ENCODE measurements around the gene CDR2.
A peak's percentile ranks its signal among the peaks of the same experiment; 100 is the strongest.
"Not testable (repeated sequence)": the region's sequence is repeated elsewhere in the genome, so short reads cannot be mapped to it uniquely, and the experiment has no call there.

CDR2 gene

GRCh38 chr16:22353933-22354541 lies 20.4 kb downstream of the CDR2 start:
- FAIRE-seq = peak; percentile 9

DNA sequence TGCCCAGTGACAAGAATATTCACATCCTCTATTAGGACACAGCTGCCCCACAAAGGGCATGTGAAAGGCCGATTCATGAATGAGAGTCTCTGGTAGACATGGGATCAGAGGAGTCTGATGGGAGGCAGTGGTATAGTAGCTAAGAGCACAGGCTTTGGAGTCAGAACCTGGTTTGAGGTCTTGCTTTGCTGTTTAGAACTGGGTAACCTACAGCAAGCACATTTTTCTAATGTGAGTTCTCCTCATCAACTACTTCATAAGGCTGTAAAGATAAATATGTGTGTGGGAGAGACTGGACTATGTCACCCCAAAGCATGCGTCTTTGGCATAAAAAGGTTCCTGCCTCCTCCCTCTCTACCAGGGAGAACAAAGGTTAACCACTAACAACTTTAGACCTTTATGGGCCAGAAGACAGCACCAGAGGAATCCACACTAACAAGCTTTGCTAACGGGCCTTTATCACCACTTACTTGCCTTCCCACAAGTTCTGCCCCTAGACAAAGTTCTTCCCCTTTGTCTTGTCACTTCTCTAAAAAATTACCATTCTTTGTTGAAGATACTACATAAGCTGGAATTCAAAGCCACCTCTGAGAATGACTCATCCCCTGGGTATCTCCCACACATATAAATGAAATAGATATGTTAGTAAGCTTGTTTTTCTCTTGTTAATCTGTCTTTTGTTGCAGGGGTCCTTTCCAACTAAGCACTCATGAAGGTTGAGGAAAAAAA lies 21.1 kb downstream of the CDR2 start:
- DNase-seq (ENCODE audit: extremely low spot score, insufficient read length, low read depth) = no peak

More at GRCh38 chr16:22353933-22354541, 20.4 kb downstream of the CDR2 start:
- DNase-seq (ENCODE audit: extremely low spot score, insufficient read length, low read depth) = no peak

DNA sequence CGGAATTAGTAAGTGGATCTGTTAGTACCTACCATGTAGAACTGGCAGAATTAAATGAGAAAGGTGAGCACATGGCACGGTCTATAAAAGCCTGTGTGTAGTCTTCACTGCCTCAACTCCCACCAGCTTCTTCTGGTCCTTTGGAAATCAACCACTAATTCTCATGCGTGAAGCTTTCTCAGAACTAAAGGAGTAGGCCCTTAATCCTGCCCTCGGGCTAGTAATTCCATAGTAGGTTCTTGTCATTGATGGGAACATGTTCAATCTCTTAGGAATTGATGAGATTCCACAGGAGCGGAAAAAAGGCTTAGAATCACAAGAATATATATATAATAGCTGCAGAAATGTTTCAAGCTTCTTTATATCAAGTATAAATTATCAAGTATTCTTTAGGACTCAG lies 21.7 kb downstream of the CDR2 start:
- no peak for FAIRE-seq

More for the DNA sequence above, 21.1 kb downstream of the CDR2 start:
- FAIRE-seq = peak; percentile 78

GRCh38 chr16:22352140-22352539 lies 22.3 kb downstream of the CDR2 start:
- no peak for FAIRE-seq

More for the DNA sequence above, 21.7 kb downstream of the CDR2 start:
- no peak for DNase-seq (ENCODE audit: extremely low spot score, insufficient read length, low read depth)

DNA sequence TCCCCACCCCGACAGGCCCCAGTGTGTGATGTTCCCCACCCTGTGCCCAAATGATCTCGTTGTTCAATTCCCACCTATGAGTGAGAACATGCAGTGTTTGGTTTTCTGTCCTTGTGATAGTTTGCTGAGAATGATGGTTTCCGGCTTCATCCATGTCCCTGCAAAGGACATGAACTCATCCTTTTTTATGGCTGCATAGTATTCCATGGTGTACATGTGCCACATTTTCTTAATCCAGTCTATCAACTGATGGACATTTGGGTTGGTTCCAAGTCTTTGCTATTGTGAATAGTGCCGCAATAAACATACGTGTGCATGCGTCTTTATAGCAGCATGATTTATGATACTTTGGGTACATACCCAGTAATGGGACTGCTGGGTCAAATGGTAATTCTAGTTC lies 23.4 kb downstream of the CDR2 start:
- not testable (repeated sequence) for FAIRE-seq; DNase-seq (ENCODE audit: extremely low spot score, insufficient read length, low read depth)

More at GRCh38 chr16:22352140-22352539, 22.3 kb downstream of the CDR2 start:
- no peak for DNase-seq (ENCODE audit: extremely low spot score, insufficient read length, low read depth)

GRCh38 chr16:22348291-22348690 lies 26.1 kb downstream of the CDR2 start:
- DNase-seq (ENCODE audit: extremely low spot score, insufficient read length, low read depth) (no peak), FAIRE-seq (no peak)

DNA sequence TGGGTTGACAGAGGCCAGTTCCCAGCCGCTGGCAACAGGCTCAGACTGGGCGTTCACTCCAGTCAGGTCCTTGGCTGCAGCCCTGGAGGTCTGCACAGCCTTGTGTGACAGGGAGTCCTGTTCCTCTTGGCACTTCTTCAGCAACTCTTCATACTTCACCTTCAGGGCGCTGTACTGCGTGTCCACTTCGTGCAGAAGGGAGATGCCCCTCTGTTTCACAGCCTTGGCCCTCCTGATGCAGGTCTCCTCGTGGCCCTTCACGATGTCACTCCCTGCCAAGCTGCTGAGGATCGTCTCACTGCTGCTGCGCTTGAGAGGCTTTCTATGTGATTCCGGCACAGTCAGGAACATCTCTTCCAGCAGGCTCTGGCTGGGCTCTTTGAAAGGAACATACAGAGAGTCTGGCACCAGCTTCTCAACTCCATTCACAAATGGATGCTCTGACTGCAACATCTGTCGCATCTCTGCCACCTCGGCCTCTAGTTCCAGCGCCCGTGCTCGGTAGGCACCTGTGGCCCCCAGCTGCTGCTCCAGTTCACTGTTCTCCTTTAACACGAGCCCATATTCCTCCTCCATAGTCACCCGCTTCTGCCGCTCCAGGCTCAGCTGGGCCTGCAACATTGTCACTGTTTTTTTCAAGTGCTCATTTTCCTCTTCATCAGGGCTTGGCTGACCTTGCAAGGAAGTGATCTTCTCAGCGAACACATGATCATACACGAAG lies 27.2 kb downstream of the CDR2 start:
- DNase-seq (ENCODE audit: extremely low spot score, insufficient read length, low read depth) = no peak
- FAIRE-seq = no peak

DNA sequence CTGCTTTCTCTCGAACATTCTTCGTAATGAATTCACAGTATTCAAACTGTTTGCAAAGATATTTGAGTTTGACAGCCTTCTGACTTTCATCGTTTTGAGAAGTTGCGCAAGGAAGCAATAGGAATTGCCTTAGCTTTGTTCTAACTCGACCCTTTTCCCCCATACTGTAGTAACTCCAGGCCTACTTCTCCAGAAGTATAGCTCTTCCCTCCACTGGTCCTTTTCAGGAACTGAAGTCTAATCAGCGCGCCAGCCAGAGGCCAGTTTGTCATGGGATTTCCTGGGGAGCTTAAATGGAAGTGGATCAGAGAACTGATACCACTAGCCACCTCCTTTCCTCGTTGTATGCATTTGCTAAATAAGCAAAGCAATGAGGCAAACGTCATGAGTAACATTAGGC lies 27.9 kb downstream of the CDR2 start:
- FAIRE-seq (no peak), DNase-seq (ENCODE audit: extremely low spot score, insufficient read length, low read depth) (no peak)

DNA sequence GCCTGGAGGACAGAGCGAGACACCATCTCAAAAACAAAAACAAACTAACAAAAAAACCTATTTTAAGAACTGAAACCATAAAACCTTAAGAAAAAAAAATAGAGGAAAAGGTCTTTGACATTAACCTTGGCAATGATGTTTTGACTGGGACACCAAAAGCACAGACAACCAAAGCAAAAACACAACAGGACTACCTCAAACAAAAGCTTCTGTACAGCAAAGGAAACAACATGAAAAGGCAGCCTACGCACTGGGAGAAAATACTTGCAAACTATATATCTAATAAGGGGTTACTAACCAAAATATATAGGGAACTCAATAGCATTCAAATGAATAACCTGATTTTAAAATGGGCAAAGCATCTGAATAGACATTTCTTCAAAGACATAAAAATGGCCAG lies 32.3 kb downstream of the CDR2 start:
- FAIRE-seq = no peak
- no peak for DNase-seq (ENCODE audit: extremely low spot score, insufficient read length, low read depth)

DNA sequence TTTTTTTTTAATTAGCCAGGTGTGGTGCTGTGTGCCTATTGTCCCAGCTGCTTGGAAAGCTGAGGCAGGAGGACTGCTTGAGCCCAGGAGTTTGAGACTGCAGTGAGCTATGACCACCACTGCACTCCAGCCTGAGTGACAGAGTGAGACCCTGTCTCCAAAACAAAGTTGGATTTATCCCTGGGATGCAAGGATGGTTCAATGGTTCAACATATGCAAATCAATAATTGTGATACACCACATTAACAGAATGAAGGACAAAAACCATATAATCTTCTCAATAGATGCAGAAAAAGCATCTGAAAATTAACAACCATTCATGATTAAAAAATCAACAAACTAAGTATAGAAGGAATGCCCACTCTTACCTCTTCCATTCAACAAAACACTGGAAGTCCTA lies 33.5 kb downstream of the CDR2 start:
- DNase-seq (ENCODE audit: extremely low spot score, insufficient read length, low read depth) (no peak), FAIRE-seq (no peak)

GRCh38 chr16:22337849-22338635 lies 36.4 kb downstream of the CDR2 start:
- no peak for FAIRE-seq
- DNase-seq (ENCODE audit: extremely low spot score, insufficient read length, low read depth) = no peak

GRCh38 chr16:22337045-22337444 lies 37.4 kb downstream of the CDR2 start:
- DNase-seq (ENCODE audit: extremely low spot score, insufficient read length, low read depth) = no peak
- peak; percentile 18 for FAIRE-seq

DNA sequence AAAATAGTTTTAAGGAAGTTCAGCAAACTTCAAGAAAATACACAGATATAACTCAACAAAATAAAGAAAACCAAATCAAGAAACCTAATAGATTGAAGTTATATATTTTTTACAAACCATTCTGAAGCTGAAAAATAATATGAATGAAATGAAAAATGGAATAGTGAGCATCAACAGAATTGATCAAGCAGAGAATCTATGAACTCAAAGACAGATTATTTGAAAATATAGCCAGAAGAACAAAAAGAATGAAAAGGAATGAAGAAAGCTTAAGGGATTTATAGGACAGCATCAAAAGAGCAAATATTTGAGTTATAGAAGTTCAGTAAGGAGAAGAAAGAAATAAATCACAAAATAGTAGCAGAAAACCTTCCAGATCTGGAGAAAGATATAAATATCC lies 37.8 kb downstream of the CDR2 start:
- DNase-seq (ENCODE audit: extremely low spot score, insufficient read length, low read depth) (no peak), FAIRE-seq (no peak)

DNA sequence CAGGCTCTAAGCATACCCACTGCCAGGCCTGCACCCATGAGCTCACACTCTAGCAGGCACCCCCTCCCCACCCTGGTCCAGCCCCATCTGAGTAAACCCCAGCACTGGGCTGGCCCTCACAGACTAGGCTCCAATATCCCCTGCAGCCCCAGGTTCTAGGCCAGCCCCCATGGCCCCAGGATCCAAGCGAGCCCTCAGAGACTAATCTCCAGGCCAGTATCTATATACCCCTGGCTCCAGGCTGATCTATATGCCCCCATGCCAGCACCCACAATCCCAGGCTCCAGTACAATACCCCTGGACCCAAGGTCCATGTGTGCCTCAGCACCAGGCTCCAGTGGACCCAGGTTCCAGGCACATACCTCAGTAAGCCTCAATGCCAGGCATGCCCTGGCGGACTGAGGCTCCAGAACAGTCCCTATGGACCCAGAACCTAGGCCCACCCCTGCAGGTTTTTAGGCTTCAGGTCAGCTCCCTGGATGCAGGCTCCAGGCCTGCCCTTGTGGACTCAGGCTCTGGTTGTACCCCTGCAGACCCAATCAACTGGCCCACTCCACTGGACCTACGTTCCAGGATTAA lies 38.7 kb downstream of the CDR2 start:
- DNase-seq (ENCODE audit: extremely low spot score, insufficient read length, low read depth) = no peak
- no peak for FAIRE-seq

DNA sequence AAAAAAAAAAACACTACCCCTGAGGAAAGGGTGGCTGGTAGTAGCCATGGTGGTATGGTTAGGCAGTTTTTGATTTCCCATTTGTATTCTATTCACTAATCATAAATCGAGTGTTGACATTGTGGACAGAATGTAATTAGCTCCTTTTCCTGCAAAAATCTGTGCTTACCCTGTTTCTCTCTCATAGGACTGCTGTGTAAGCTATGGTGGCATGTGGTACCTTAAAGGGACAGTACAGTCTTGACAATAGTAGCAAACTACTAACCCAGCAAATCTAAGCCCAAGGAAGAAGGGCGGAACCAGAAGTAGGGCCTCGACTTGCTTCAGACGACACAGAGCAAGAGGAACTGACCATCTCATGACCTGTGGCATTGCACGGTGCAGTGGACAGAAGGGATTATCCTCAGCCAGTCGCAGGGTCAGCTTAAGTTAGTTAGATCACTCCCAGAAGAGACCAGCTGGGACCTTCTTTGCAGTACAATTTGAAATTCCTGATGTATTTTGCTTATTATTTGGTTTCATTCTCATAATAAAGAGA lies 40.9 kb downstream of the CDR2 start:
- DNase-seq (ENCODE audit: extremely low spot score, insufficient read length, low read depth) (no peak), FAIRE-seq (no peak)

DNA sequence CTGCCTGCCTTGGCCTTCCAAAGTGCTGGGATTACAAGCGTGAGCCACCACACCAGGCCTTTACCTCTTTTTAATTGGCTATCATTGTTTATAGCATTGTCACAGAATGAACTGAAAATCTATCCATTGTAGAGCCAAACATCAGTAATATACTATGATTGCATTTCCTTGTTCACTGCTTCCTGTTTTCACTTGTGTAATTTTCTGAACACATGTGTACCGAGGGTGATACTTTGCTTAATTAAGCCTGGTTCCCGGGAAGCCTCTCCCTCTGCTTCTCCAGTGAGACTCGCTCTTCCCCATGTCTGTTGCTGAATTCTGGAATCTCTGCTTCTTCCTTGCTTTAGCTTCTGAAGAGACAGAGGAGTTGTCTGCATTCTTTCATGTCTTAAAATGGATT lies 44.1 kb downstream of the CDR2 start:
- FAIRE-seq (no peak), DNase-seq (ENCODE audit: extremely low spot score, insufficient read length, low read depth) (no peak)

- FAIRE-seq (no peak), DNase-seq (ENCODE audit: extremely low spot score, insufficient read length, low read depth) (no peak)
Observed at GRCh38 chr16:22329199-22329695, 45.2 kb downstream of the CDR2 start.

DNA sequence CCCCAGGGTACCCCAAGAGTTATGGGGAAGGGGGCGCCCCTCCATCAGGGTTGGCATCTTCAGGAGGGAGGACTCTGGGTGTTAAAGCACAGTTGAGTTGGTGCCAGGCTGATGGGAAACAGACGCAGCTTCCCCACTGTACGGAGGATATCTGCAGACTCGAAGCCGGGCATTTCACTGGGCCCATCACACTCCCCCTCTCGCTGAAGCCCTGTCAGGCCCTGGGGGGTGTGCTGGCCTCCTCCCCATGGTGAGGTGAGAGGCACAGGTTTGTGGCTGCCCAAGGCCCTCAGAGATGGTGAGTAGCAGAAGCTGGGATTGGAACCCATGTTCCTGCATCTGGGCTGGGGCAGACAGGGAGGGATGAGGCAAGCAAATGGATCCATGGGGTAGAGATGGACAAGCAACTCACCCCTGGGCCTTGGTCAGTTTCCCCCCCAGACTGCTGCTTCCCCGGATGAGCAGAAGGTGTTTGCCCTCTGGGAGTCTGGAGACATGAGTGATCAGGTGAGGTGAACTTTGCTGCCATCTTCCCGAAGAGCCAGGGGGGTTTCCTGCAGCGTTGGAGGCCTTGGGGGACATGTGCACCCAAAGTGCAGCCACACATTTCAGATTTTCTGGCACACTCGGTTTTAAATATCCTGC lies 46.2 kb downstream of the CDR2 start:
- FAIRE-seq = no peak

DNA sequence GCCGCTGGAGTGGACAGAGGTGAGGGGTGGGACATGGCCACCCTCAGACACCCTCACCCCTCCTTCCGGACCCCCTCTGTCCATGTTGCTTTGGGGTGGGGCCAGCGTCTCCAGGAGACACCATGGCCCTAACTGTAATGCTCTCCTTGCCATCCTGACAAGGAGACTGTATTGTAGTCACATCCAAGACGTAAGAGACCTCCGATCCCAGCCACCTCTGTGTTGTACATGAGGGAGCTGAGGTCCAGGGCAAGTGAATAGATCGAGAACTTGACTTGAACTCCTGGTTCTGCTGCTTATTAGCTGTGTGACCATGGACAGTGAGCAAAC lies 47.0 kb downstream of the CDR2 start:
- FAIRE-seq (no peak), DNase-seq (ENCODE audit: extremely low spot score, insufficient read length, low read depth) (no peak)

More for the DNA sequence above, 46.2 kb downstream of the CDR2 start:
- no peak for DNase-seq (ENCODE audit: extremely low spot score, insufficient read length, low read depth)

Data from GM18507 (cell line).